NCI-H1048 (cell line): ENCODE results near the gene TMEM62.
"Not testable (repeated sequence)": the region's sequence is repeated elsewhere in the genome, so short reads cannot be mapped to it uniquely, and the experiment has no call there.

Experiments
- DNase-seq: peaks from one replicate; lab custom pipeline; 2025; lab: John Stamatoyannopoulos, UW

TMEM62 gene

DNA sequence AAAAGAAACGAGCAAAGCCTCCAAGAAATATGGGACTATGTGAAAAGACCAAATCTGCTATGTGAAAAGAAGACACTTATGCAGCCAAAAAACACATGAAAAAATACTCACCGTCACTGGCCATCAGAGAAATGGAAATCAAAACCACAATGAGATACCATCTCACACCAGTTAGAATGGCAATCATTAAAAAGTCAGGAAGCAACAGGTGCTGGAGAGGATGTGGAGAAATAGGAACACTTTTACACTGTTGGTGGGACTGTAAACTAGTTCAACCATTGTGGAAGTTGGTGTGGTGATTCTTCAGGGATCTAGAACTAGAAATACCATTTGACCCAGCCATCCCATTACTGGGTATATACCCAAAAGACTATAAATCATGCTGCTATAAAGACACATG, 43.8 kb downstream of the TMEM62 start:
- not testable (repeated sequence) for DNase-seq

GRCh38 chr15:43183270-43183669, 49.9 kb downstream of the TMEM62 start:
- no peak for DNase-seq

GRCh38 chr15:43184407-43185124, 51.2 kb downstream of the TMEM62 start:
- DNase-seq = no peak

DNA sequence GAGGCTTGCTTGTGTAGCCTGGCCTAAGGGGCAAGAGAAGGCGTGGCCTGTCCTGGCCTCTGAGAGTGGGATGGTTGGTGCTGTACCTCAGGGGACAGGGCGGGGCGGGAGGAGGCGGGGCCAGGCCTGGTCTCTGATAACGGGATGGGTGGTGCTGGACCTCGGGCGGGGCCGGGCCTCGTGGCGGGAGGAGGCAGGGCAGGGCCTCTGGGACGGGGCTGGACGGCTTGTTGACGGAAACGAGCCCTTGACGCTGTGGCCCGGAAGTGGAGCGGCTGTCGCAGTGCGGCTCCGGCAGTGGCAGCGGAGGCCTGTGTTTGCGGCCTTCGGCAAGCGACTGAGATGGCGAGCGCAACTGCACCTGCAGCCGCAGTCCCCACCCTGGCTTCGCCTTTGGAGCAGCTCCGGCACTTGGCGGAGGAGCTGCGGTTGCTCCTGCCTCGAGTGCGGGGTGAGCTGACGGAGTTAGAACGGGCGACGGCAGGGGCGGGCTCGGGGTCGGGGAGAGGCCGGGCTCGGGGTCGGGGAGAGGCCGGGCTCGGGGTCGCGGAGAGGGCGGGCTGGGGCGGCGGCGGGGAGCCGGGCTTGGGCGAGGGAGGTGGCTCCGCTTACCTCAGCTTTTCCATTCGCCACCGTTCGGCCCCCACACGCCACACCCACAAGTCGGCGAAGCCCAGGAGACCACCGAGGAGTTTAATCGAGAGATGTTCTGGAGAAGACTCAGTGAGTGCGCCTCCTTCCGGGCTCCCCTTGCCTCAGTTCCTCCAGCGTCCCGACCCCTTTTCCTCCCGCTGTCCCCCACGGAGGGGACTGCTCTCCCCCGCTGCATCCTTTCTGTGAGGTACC, 52.0 kb downstream of the TMEM62 start, which contains the start of gene CCNDBP1:
TSS of gene CCNDBP1 (plus strand) at position 247 of the 846 bp plus-strand sequence. CDS start at position 343, 96 bp downstream.
- peak; percentile 81 for DNase-seq

DNA sequence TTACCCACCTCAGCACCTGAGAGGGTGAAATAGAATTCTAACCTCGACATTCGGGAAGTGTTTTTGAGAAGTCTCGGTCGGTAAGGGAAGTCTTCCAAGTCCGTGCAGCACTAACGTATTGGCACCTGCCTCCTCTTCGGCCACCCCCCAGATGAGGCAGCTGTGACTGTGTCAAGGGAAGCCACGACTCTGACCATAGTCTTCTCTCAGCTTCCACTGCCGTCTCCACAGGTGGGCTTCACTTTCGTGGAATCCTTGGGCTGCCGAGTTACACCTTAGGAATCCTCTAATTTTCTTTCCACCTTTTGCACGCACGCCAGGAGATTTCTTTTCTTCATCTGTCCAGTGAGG, 52.6 kb downstream of the TMEM62 start:
- no peak for DNase-seq

GRCh38 chr15:43187544-43188155, 54.3 kb downstream of the TMEM62 start:
- no peak for DNase-seq

DNA sequence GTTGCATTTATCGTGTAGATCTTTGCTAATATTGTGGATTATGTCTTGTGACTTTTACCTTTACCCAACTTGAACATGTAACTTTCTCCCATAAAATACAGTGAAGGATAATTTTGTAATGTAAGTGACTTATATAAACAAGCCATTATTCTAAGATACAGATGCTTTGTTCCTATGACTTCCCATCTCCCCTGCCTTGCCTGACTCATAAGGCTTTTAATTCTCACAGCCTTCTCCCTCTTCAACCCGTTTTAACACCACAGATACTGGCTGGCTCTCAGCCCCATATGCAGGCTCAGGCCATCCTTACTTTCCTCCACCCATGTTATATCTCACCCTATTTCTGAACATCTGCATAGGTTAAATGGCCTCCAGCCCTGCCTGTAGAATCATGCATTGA, 55.9 kb downstream of the TMEM62 start:
- DNase-seq = no peak

DNA sequence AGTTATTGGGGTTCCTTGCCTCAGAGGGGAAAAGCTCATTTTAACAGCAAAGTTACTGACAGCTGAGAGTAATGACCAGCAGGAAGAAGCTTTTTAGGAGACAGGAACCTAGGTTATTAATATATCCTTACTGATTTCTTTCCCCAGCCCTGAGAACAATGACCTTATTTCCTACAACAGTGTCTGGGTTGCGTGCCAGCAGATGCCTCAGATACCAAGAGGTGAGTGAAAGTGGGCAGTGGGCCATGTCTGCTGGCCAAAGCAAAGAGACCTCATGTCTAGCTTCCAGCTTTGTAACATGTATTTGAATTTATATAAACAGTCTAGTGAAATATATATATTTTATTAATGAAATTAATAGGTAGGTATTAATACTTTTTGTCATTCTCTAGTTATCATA, 56.8 kb downstream of the TMEM62 start:
- no peak for DNase-seq

- DNase-seq = no peak
These were observed 60.3 kb downstream of the TMEM62 start for GRCh38 chr15:43193710-43194109.

- DNase-seq = no peak
These were observed 61.4 kb downstream of the TMEM62 start for GRCh38 chr15:43194795-43195194.

DNA sequence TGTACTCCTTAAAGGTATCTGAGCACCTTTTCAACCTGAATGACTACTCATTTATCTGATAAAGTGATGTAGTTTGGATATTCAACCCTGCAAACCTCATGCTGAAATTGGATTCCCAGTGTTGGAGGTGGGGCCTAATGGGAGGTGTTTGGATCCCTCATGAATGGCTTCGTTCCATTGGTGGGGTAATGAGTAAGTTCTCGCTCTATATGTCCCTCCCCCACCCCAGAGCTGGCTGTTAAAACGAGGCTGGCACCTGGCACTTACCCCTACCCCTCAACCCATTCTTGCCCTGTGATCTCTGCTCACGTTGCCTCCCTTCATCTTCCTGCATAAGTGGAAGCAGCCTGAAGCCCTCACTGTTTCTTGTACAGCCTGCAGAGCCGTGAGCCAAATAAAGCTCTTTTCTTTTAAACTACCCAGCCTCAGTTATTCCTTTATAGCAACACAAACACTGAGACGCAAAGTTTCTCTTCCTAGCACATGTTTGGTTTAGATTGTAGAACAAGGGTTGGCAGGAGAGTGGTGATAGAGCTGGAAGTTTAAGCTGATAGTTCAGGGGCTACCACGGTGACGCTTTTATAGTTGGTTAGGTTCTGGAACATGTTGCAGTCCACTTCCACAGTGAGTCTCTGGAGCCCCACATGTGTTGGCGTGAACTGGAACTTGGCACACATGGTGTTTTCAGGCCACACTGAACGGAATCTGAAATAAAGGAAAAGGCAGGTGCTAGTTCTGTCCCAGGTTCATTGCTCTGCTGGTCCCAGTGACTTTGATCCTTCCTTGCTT, 63.6 kb downstream of the TMEM62 start:
- no peak for DNase-seq

GRCh38 chr15:43197773-43198172, 64.4 kb downstream of the TMEM62 start:
- not testable (repeated sequence) for DNase-seq

DNA sequence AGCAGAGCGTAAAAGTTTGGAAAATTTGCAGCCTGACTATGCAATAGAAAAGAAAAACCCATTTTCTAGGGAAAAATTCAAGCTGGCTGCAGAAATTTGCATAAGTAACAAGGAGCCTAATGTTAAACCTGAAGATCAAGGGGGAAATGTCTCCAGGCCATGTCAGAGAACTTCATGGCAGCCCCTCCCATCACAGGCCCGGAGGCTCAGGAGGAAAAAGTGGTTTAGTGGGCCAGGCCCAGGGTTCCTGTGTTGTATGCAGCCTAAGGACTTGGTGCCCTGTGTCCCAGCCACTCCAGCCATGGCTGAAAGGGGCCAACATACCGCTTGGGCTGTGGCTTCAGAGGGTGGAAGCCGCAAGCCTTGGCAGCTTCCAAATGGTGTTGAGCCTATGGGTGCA, 65.2 kb downstream of the TMEM62 start:
- not testable (repeated sequence) for DNase-seq

DNA sequence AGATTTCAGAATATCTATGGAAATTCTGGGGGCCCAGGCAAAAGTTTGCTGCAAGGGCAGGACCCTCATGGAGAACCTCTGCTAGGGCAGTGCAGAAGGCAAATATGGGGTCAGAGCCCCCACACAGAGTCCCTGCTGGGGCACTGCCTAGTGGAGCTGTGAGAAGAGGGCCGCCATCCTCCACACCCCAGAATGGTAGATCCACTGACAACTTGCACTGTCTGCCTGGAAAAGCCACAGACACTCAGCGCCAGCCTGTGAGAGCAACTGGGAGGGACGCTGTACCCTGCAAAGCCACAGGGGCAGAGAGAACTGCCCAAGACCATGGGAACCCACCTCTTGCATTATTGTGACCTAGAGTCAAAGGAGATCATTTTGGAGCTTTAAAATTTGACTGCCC, 65.6 kb downstream of the TMEM62 start:
- DNase-seq = no peak

DNA sequence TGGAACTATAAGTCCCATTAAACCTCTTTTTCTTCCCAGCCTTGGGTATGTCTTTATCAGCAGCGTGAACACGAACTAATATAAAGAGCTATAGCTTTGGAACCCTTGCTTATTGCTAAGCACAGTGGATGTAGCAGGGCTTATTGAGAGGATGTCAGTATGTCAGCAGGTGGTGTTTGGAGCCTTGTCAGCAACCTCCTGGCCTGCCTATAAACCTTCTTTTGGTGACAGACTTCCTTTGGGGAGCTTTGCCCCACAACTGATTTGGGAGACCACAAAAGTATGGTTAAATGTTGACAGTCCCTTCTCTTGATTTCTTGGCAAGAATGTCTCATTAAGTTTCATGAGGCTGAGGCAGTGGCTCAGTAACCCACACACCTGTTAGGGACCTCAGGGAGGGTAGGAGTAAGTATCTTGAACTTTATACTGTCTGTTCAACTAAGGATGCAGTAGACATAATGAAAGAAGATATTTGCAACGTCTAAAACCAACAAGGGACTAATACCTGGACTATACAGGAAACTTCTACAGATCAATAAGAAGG, 66.6 kb downstream of the TMEM62 start:
- DNase-seq = no peak

- no peak for DNase-seq
These were observed 70.9 kb downstream of the TMEM62 start for GRCh38 chr15:43204016-43204901.

DNA sequence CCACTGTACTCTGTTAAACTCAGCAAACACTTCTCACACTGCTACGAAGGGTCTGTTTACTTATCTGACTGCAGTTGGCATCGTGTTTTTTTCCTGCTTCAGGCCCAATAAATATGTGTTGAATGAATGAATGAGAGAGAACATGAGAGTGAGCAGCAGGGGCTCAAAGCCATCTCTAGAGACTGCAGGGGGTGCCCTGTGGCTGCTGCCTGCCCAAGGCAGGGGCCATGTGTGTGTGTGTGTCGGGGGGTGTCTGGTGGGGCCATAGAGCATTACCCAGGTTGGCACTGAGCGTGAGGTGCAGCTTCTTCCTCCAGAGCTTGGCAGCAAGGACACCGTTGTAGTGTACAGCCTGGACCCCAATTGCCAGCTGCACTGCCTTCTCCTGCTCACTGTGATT, 72.7 kb downstream of the TMEM62 start:
- DNase-seq = no peak

GRCh38 chr15:43207024-43207423, 73.6 kb downstream of the TMEM62 start:
- DNase-seq = no peak

DNA sequence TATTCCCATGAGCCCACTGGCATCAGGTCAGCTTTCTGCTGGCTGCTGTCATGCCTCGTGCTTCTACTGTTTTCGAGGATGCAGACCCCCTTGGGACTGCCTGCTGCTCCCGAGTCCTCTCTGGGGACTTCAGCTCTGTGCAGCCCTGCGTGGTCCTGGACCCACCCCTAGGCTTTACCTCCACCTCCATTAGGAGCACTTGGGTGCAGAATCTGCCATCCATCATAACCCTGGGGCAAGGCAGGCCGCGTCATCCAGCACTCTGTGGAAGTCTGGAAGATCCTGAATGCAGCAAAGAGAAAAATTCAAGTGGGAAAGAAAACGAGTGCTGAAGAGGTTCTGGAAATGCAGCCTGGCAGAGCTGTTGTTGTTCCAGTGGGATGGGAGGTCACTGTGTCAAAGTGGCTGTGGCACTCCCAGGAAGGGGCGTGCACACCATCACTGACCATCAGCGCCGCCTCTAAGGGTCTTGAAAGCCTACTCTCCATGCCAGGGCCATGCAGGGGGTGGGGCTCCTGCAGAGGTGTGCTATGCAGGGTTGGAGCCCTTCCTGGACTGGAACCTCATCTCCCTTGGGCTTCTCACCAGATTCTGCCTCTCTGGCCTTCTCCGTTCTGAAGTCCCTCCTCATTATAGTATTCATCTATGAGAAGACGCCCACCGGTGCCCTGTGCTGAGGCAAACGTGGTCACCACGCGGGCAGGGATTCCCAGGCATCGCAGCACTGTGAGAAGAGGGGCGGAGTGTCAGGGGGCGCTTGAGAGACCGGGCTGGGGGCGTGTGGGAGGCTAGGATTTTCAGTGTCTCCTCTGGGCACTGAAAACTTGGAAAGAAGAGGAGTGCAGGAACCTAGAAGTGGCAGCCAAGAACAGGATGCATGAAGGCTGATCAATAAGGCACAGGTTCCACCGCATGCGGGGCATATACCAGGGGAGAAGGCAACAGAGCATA, 74.9 kb downstream of the TMEM62 start:
- no peak for DNase-seq
